Adrenal gland (tissue), 12 donors: Measurements from ENCODE around the gene CXXC5. TPM values are rescaled to one million over a fixed set of nuclear protein-coding genes. Genes with fewer than 3 reads are reported as not detected.
A peak's percentile ranks its signal among the peaks of the same experiment; 100 is the strongest.

Experiments used
- DNase-seq, 7 donors: peaks; one replicate each; pipeline ENCODE4 v3.0.0-alpha.2; 2019 to 2020
- H3K27ac ChIP-seq, 5 donors: fragments of 200-600 bp; sonication (generic) in 4 of 5; 1 replicate in 3 of 5; 2 replicates in 2 of 5; pipeline versions ENCODE4 v1.5.1 to v1.8.0; 2016 to 2020; ENCODE audit warnings: mild to moderate bottlenecking in 1 of 5
- H3K27me3 ChIP-seq: fragments of 200-600 bp; 2 replicates; pipeline ENCODE4 v1.8.0; 2021
- H3K36me3 ChIP-seq, 2 donors: fragments of 200-600 bp; replicated peaks in 1 of 2; 1 replicate in 1 of 2; 2 replicates in 1 of 2; pipeline versions ENCODE4 v1.5.1 to v1.8.0; 2018 to 2022
- H3K4me1 ChIP-seq, 2 donors: fragments of 200-600 bp; replicated peaks in 1 of 2; 1 replicate in 1 of 2; 2 replicates in 1 of 2; pipeline versions ENCODE4 v1.5.1 to v1.8.0; 2018 to 2021
- H3K4me3 ChIP-seq, 4 donors: fragments of 200-600 bp; sonication (generic) in 3 of 4; one replicate each; pipeline ENCODE4 v1.5.1; 2016 to 2018
- H3K9me3 ChIP-seq, 3 donors: fragments of 200-600 bp; sonication (generic) in 1 of 3; replicated peaks in 1 of 3; 1 replicate in 2 of 3; 2 replicates in 1 of 3; pipeline versions ENCODE4 v1.5.1 to v1.8.0; 2016 to 2021
- CTCF ChIP-seq, 6 experiments: fragments of 450-650 bp in 4 of 6; fragments of 200-600 bp in 2 of 6; sonication (generic) in 1 of 6; IDR thresholded peaks; 1 replicate in 5 of 6; 2 replicates in 1 of 6; pipeline versions ENCODE4 v1.5.1 to v1.8.0; 2016 to 2021; ENCODE audit warnings: antibody characterized with exemption in 6 of 6, mild to moderate bottlenecking in 2 of 6, moderate library complexity in 1 of 6
- POLR2A ChIP-seq, 2 donors: fragments of 450-650 bp; IDR thresholded peaks; one replicate each; pipeline ENCODE4 v1.6.1; 2017; ENCODE audit warnings: antibody characterized with exemption in 2 of 2, mild to moderate bottlenecking in 2 of 2, moderate library complexity in 1 of 2
- WGBS, 4 donors: extraction: QIAGEN DNeasy Blood & Tissue Kit in 2 of 4; methylation state at CpG; one replicate each; pipeline versions ENCODE4 v1.1.5 to v1.1.7; 2013 to 2017; 5-methylcytosine and 5-hydroxymethylcytosine counted together
- intact Hi-C, 2 donors: fragments of 100-400 bp; cut with DNase I; formaldehyde crosslinking; loops; one replicate each; pipeline versions ENCODE4 v1.14.1 to v1.15.0; 2022 to 2023
- polyA plus RNA-seq, 3 donors: library from polyadenylated mRNA; stranded (reverse); fragments of 200-250 nt in 2 of 3; fragments of 350-450 nt in 1 of 3; fragmentation: Illumina TruSeq in 1 of 3; extraction: RNeasy Lipid Tissue Mini Kit (QIAGEN cat#74804) in 1 of 3; gene quantifications; one replicate each; pipeline ENCODE4 v1.2.3, GENCODE V29; 2013 to 2014
- total RNA-seq, 9 donors: library from RNA; depleted of rRNA in 4 of 9; stranded (reverse); fragments of >200 nt in 4 of 9; fragments of 120-200 nt in 1 of 9; fragmentation: NEBNext Ultra II Directional in 1 of 9; extraction: Animal tissue kit (Norgen Biotek cat#: 25700) in 1 of 9; gene quantifications; one replicate each; pipeline versions ENCODE4 v1.1.0 to v1.2.4, GENCODE V29; 2013 to 2023
- donor health status: healthy with polysubstance abuse.
- donor health status: Bipolar disorder and iron deficiency.
- donor health status: DM: yes; HTN: yes; CAD: no.
- donor health status: DM: no; HTN: no; CAD: no.
- donor health status: DM: no; HTN: no; CAD: no.
- donor health status: DM: yes; HTN: yes; CAD: no.

Gene CXXC5
- total and polyA plus RNA-seq, 12 donors, result 16.2 to 79.3 (median 34.7) TPM

GRCh38 chr5:139657363-139658321 is 9.5 kb downstream of the CXXC5 start:
- H3K4me1 ChIP-seq, result peaks cover 79 to 92% of the 10 kb centered on the region in 2 donors
- H3K4me3 ChIP-seq, result no peak overlapping the region
- no peaks in the 10 kb centered on the region for H3K27me3 ChIP-seq
- TF ChIP-seq CTCF (IDR thresholded peaks at IDR 0.05) (no peak), POLR2A (IDR thresholded peaks at IDR 0.05) (no peak)
- 54 to 69% (median 58%) methylated on average over 8 to 12 of the region's 12 CpGs for WGBS, 4 donors
- intact Hi-C loops, result no loop called here
- no peaks in the 10 kb centered on the region for H3K9me3 ChIP-seq
- no peak for DNase-seq
- no peaks in the 10 kb centered on the region for H3K36me3 ChIP-seq
- H3K27ac ChIP-seq, result peak overlapping the region; percentile 15 to 97 (median 88)

- no peak for TF ChIP-seq POLR2A (IDR thresholded peaks at IDR 0.05)
- peak in 1 of 6 experiments; percentile 11 for TF ChIP-seq CTCF (IDR thresholded peaks at IDR 0.05)
- WGBS, 4 donors, result 43 to 57% (median 47%) methylated on average over 3 to 14 of the region's 14 CpGs
- peak overlapping the region; percentile 74 to 97 (median 88) for H3K27ac ChIP-seq
- peaks cover 73 to 86% of the 10 kb centered on the region in 2 donors for H3K4me1 ChIP-seq
- no peak overlapping the region for H3K4me3 ChIP-seq
- no peak for DNase-seq
- no peaks in the 10 kb centered on the region for H3K27me3 ChIP-seq
- no peaks in the 10 kb centered on the region for H3K36me3 ChIP-seq
- intact Hi-C loops, result no loop called here
- H3K9me3 ChIP-seq, result no peaks in the 10 kb centered on the region
Measured at GRCh38 chr5:139658501-139658927, 10.4 kb downstream of the CXXC5 start.

GRCh38 chr5:139658928-139659667 is 10.9 kb downstream of the CXXC5 start:
- DNase-seq, result peak; percentile 54 to 90 (median 77)
- Histone ChIP-seq H3K27ac (peak overlapping the region; percentile 74 to 97 (median 88)), H3K27me3 (no peaks in the 10 kb centered on the region), H3K4me3 (peak overlapping the region in 1 of 4 donors; percentile 37), H3K4me1 (peaks cover 67 to 86% of the 10 kb centered on the region in 2 donors), H3K9me3 (no peaks in the 10 kb centered on the region), H3K36me3 (no peaks in the 10 kb centered on the region)
- peak in 1 of 2 donors; percentile 46 for TF ChIP-seq POLR2A (IDR thresholded peaks at IDR 0.05)
- TF ChIP-seq CTCF (IDR thresholded peaks at IDR 0.05), result no peak
- intact Hi-C loops, result no loop called here
- 23 to 38% (median 35%) methylated on average over 1 to 15 of the region's 15 CpGs for WGBS, 4 donors

- TF ChIP-seq POLR2A (IDR thresholded peaks at IDR 0.05) (no peak), CTCF (IDR thresholded peaks at IDR 0.05) (no peak)
- Histone ChIP-seq H3K36me3 (no peaks in the 10 kb centered on the region), H3K27ac (peak overlapping the region; percentile 74 to 97 (median 88)), H3K9me3 (no peaks in the 10 kb centered on the region), H3K4me3 (peak overlapping the region in 1 of 4 donors; percentile 37), H3K4me1 (peaks cover 66 to 86% of the 10 kb centered on the region in 2 donors), H3K27me3 (no peaks in the 10 kb centered on the region)
- WGBS, 4 donors, result 34 to 42% (median 36%) methylated on average over 7 to 13 of the region's 13 CpGs
- intact Hi-C loops, result no loop called here
- no peak for DNase-seq
Measured at GRCh38 chr5:139659695-139660101, 11.5 kb downstream of the CXXC5 start.
